Measurements from ENCODE around the gene KCNJ10. TPM values are rescaled to one million over a fixed set of nuclear protein-coding genes. Genes with fewer than 3 reads are reported as not detected.

The KCNJ10 gene
- polyA plus RNA-seq, 1 donor (not counting 4 experiments of a cell fraction or from before 2014, with no cell fraction given) = not detected

DNA sequence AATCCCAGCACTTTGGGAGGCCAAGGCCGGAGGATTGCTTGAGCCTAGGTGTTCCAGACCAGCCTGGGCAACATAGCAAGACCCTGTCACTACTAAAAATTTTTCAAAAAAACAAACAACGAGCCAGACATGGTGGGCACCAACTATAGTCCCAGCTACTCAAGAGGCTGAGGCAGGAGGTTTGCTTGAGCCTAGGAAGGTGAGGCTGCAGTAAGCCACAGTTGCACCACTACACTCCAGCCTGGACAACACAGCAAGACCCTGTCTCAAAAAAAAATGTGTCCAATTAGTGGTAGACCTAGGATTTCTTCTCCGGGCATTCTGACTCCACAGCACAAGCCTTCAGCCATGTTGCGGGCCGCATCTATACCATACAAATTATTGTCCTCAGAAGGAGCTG, 35.2 kb upstream of the KCNJ10 start:
- no peak for TF ChIP-seq EZH2 (IDR thresholded peaks at IDR 0.05; ENCODE audit: low read length)
- TF ChIP-seq, protein P1, sequence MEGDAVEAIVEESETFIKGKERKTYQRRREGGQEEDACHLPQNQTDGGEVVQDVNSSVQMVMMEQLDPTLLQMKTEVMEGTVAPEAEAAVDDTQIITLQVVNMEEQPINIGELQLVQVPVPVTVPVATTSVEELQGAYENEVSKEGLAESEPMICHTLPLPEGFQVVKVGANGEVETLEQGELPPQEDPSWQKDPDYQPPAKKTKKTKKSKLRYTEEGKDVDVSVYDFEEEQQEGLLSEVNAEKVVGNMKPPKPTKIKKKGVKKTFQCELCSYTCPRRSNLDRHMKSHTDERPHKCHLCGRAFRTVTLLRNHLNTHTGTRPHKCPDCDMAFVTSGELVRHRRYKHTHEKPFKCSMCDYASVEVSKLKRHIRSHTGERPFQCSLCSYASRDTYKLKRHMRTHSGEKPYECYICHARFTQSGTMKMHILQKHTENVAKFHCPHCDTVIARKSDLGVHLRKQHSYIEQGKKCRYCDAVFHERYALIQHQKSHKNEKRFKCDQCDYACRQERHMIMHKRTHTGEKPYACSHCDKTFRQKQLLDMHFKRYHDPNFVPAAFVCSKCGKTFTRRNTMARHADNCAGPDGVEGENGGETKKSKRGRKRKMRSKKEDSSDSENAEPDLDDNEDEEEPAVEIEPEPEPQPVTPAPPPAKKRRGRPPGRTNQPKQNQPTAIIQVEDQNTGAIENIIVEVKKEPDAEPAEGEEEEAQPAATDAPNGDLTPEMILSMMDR (optimal IDR thresholded peaks at IDR 0.05 in 1 of 3, IDR thresholded peaks at IDR 0.05 in 1 of 3, conservative IDR thresholded peaks at IDR 0.05 in 1 of 3; ENCODE audit: extremely low read depth in 1 of 3, insufficient read depth in 2 of 3, low read length in 3 of 3) = no peak
- H2AFZ ChIP-seq (ENCODE audit: control insufficient read depth, low read length) = no peak overlapping the region
- FAIRE-seq = no peak
- no peak overlapping the region for H3K4me3 ChIP-seq (ENCODE audit: control insufficient read depth in 2 of 3, extremely low read depth in 1 of 3, insufficient read depth in 2 of 3, low read depth in 1 of 3, low read length in 3 of 3)
- no peaks in the 10 kb centered on the region for H3K36me3 ChIP-seq (ENCODE audit: control insufficient read depth in 2 of 2, extremely low read depth in 1 of 2, insufficient read depth in 2 of 2, low read length in 2 of 2)
- H3K27ac ChIP-seq (ENCODE audit: control insufficient read depth, insufficient read depth, low read length) = no peak overlapping the region
- no peaks in the 10 kb centered on the region for H3K27me3 ChIP-seq (ENCODE audit: control insufficient read depth, extremely low read depth, insufficient read depth, low read length)
- H3K9me1 ChIP-seq (ENCODE audit: control insufficient read depth, extremely low read depth, insufficient read depth, low read length) = no peaks in the 10 kb centered on the region
- dilution Hi-C loops (cut with MboI; ENCODE audit: extremely low pct_ligation_motif_present, low sequenced_read_pairs) = loop anchor here (5.0 kb wide), 1 partner anchor 92 kb away; no protein-coding TSS in a partner anchor
- H4K20me1 ChIP-seq (ENCODE audit: control insufficient read depth, extremely low read depth, insufficient read depth, low read length) = no peaks in the 10 kb centered on the region
- H3K4me1 ChIP-seq (ENCODE audit: control insufficient read depth, extremely low read depth, insufficient read depth, low read length) = peaks cover 10% of the 10 kb centered on the region
- H3K9ac ChIP-seq (ENCODE audit: control insufficient read depth, extremely low read depth, insufficient read depth, low read length) = no peak overlapping the region
- no peak for DNase-seq (ENCODE audit: low read depth, low spot score)
- no peaks in the 10 kb centered on the region for H3K9me3 ChIP-seq (ENCODE audit: control insufficient read depth, low read depth, low read length)
- no peak overlapping the region for H3K4me2 ChIP-seq (ENCODE audit: control insufficient read depth, extremely low read depth, insufficient read depth, low read depth, low read length)
- no peaks in the 10 kb centered on the region for H3K79me2 ChIP-seq (ENCODE audit: control insufficient read depth, insufficient read depth, low read length)

GRCh38 chr1:160104486-160104885, 34.5 kb upstream of the KCNJ10 start:
- H2AFZ ChIP-seq (ENCODE audit: control insufficient read depth, low read length) = no peak overlapping the region
- H3K9ac ChIP-seq (ENCODE audit: control insufficient read depth, extremely low read depth, insufficient read depth, low read length) = no peak overlapping the region
- DNase-seq (ENCODE audit: low read depth, low spot score) (no peak), FAIRE-seq (no peak)
- H4K20me1 ChIP-seq (ENCODE audit: control insufficient read depth, extremely low read depth, insufficient read depth, low read length) = no peaks in the 10 kb centered on the region
- no peak overlapping the region for H3K4me2 ChIP-seq (ENCODE audit: control insufficient read depth, extremely low read depth, insufficient read depth, low read depth, low read length)
- H3K4me1 ChIP-seq (ENCODE audit: control insufficient read depth, extremely low read depth, insufficient read depth, low read length) = peaks cover 9% of the 10 kb centered on the region
- TF ChIP-seq, protein P1 (optimal IDR thresholded peaks at IDR 0.05 in 1 of 3, IDR thresholded peaks at IDR 0.05 in 1 of 3, conservative IDR thresholded peaks at IDR 0.05 in 1 of 3; ENCODE audit: extremely low read depth in 1 of 3, insufficient read depth in 2 of 3, low read length in 3 of 3) = no peak
- TF ChIP-seq EZH2 (IDR thresholded peaks at IDR 0.05; ENCODE audit: low read length) = no peak
- H3K9me1 ChIP-seq (ENCODE audit: control insufficient read depth, extremely low read depth, insufficient read depth, low read length) = no peaks in the 10 kb centered on the region
- H3K79me2 ChIP-seq (ENCODE audit: control insufficient read depth, insufficient read depth, low read length) = no peaks in the 10 kb centered on the region
- H3K36me3 ChIP-seq (ENCODE audit: control insufficient read depth in 2 of 2, extremely low read depth in 1 of 2, insufficient read depth in 2 of 2, low read length in 2 of 2) = no peaks in the 10 kb centered on the region
- H3K27me3 ChIP-seq (ENCODE audit: control insufficient read depth, extremely low read depth, insufficient read depth, low read length) = no peaks in the 10 kb centered on the region
- no peak overlapping the region for H3K27ac ChIP-seq (ENCODE audit: control insufficient read depth, insufficient read depth, low read length)
- H3K9me3 ChIP-seq (ENCODE audit: control insufficient read depth, low read depth, low read length) = no peaks in the 10 kb centered on the region
- dilution Hi-C loops (cut with MboI; ENCODE audit: extremely low pct_ligation_motif_present, low sequenced_read_pairs) = no loop called here
- no peak overlapping the region for H3K4me3 ChIP-seq (ENCODE audit: control insufficient read depth in 2 of 3, extremely low read depth in 1 of 3, insufficient read depth in 2 of 3, low read depth in 1 of 3, low read length in 3 of 3)

Data from keratinocyte (primary cell).